Stimulated activated CD8-positive, alpha-beta memory T cell treated with anti-CD3 and anti-CD28 coated beads, Interleukin-2, amount 100 ng/mL, for 1 hour (primary cell): ENCODE measurements around the gene C10orf90.

Experiments used
- DNase-seq, 2 donors: peaks; one replicate each; pipeline ENCODE4 v3.0.0-alpha.2; 2020; ENCODE audit warnings: low read depth in 2 of 2

C10orf90 gene

DNA sequence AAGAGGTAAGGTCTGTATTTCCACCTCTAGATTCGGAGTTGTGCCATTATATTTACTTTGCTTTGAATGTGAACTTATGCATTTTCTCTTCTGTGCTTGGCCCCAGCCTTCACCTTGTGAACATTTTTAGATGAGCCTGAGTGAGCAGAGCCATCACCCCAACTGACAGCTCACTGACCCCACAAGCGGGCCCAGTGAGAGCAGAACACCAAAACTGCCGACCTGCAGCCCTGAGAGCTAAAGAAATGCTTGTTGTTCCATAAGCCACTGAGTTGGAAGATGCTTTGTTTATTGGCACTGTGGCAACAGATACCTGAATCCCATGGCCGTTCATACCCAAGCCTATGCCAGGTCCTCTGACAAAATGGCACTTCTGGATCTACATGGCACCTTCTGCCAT, 37.8 kb downstream of the C10orf90 start:
- no peak for DNase-seq

GRCh38 chr10:126629925-126630624, 40.4 kb downstream of the C10orf90 start:
- no peak for DNase-seq

- no peak for DNase-seq
Observed at GRCh38 chr10:126628746-126629145, 41.7 kb downstream of the C10orf90 start.

- DNase-seq: no peak
Observed at GRCh38 chr10:126621846-126622245, 48.6 kb downstream of the C10orf90 start.

GRCh38 chr10:126618466-126618865, 52.0 kb downstream of the C10orf90 start:
- DNase-seq: no peak

GRCh38 chr10:126617733-126618132, 52.8 kb downstream of the C10orf90 start:
- no peak for DNase-seq

GRCh38 chr10:126617208-126617607, 53.3 kb downstream of the C10orf90 start:
- no peak for DNase-seq

- no peak for DNase-seq
Observed at GRCh38 chr10:126616737-126617136, 53.8 kb downstream of the C10orf90 start.

GRCh38 chr10:126611303-126611702, 59.2 kb downstream of the C10orf90 start:
- DNase-seq: no peak

DNA sequence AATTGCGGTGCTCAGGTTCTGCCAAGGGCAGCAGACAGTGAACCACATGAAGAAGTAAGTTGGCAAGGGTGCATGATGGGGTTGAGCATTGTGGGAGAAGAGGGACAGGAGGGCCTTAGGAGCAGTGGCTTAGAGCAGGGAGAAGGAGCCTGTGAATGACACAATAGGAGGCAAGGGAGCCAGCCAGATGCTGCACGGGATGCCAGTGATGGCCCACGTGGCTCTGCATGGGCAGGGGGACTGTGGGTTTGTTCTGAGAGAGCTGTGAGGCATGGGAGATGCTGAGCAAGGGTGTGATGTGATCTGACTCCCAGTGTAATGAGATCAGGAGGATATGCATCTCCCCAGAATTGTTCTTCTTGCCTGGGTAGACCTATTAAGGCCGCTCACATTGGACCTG, 60.9 kb downstream of the C10orf90 start:
- no peak for DNase-seq

DNA sequence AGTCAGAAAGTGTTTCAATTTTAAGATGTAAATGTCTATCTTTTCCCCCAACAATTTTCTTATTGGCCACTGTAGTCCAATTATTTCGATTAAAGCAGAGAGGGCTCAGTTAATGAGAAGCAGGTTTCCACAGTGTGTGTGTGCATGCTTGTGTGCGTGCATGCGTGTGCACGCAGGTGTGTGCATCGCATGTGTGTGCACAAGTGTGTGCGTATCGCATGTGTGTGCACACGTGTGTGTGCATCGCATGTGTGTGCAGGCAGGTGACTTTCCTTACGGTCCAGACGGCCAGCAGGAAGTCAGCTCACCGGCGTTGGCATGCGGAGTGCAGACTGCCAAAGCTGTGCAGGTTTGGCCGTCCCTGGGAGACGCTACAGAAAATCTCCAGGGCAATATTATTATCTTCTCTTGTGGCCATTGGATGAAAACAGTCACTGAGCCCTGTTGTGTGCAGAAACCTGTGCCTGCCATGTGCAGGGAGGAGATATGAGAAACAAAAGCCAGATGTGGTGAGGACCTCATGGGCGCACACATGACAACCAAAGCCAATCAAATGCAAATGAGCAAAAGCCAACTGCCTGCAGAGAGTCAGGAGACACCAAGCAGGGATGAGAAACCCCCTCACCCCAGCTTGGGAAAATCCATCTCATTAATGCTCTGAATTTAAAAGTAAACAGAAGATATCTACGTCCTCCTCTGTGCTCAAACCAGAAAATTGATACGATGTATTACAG, 70.4 kb downstream of the C10orf90 start:
- no peak for DNase-seq

DNA sequence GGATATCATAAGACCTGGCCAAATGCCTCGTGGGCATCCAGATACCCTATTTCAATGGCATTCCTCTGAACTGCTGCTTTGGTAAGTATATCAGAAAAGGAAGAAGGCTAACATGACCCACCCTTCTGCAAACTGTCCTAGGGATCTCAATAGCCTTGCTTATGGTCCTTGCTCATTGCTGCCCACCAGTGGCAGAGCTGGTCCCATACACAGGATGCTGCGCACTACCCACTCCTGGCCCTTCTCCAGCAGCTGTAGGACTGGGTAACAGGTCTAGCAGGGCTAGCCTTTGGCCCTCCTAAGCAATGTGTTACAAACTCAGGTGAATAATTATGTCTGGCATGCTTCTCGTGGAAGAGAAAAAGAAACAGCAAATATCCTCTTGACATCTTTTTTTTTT, 72.5 kb downstream of the C10orf90 start:
- no peak for DNase-seq

DNA sequence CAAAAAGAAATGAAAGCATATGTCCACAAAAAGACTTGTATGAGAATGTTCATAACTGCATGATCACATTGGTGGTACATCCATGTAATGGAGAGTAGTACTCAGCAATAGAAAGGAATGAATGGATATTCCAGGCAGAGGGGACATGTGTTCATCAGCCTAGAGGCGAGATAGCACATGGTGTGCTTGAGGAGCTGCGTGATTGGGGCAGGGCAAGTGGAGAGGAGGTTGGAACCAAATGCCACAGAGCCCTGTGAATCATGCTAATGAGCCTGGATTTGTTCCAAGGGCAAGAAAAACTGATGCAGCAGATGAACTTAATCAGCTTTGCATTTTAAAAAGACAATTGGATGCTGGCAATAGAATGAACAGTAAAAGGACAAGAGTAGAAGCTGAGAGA, 73.3 kb downstream of the C10orf90 start:
- DNase-seq: no peak

DNA sequence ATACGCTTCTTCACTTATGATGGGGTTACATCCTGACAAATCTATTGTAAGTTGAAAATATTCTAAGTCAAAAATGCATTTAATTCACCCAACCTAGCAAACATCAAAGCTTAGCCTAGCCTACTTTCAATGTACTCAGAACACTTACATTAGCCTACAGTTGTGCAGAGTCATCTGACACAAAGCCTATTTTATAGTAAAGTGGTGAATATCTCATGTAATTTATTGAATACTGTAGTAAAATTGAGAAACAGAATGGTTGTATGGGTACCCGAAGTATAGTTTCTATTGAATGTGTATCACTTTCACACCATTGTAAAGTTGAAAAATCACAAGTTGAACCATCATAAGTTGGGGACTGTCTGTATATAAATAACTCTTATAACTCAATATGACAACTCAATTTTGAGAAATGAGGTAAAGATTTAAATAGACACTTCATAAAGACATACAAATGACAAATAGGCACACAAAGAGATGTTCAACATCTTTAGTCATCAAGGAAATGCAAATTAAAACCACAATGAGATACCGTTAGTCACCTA, 73.9 kb downstream of the C10orf90 start:
- no peak for DNase-seq

DNA sequence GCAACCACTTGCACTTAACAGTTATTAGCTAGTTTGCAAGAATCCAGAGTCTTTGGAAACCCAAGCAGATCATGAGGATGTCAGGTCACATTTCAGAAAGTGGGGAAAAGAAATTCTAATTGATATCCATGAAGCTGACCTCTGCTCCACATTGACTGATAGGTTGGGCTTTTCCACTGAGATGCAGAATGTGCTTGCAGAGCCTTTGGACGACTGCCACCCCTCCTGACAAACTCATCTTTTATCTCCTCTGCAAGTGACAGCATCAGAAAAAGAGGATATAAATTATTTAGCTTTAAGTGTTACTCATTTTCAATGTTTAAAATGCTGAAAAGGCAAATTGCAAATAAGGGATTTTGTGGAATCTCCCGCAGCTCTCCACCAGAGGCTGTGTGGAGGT, 75.3 kb downstream of the C10orf90 start:
- DNase-seq: no peak

GRCh38 chr10:126593968-126594701, 76.4 kb downstream of the C10orf90 start:
- no peak for DNase-seq

DNA sequence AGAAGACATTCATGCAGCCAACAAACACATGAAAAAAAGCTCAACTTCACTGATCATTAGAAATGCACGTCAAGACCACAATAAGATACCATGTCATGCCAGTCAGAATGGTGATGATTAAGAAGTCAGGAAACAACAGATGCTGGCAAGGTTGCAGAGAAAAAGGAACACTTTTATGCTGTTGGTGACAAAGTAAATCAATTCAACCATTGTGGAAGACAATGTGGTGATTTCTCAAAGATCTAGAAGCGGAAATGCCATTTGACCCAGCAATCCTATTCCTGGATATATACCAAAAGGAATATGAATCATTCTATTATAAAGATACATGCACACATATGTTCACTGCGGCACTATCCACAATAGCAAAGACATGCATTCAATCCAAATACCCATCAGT, 77.6 kb downstream of the C10orf90 start:
- DNase-seq: no peak

- no peak for DNase-seq
Observed at GRCh38 chr10:126588024-126588423, 82.5 kb downstream of the C10orf90 start.

DNA sequence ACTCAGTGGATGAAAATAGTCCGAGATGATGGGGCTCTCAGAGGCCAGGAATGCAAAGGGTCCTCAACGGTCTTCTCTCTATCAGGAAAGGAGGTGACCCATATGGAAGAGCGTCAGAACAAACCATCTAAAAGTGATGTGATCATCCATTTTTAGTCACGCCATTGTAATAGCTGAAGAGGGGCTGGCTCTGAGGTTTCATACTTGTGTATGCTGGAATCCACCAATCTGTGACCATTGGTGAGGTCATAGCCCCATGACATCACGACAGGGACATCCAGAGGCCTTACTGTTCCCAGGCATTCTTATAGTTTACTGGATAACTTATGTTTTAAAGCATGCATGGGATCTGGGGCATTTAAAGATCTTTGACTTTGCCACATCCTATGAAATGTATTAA, 83.6 kb downstream of the C10orf90 start:
- DNase-seq: no peak

- no peak for DNase-seq
Observed at GRCh38 chr10:126586128-126586527, 84.4 kb downstream of the C10orf90 start.

DNA sequence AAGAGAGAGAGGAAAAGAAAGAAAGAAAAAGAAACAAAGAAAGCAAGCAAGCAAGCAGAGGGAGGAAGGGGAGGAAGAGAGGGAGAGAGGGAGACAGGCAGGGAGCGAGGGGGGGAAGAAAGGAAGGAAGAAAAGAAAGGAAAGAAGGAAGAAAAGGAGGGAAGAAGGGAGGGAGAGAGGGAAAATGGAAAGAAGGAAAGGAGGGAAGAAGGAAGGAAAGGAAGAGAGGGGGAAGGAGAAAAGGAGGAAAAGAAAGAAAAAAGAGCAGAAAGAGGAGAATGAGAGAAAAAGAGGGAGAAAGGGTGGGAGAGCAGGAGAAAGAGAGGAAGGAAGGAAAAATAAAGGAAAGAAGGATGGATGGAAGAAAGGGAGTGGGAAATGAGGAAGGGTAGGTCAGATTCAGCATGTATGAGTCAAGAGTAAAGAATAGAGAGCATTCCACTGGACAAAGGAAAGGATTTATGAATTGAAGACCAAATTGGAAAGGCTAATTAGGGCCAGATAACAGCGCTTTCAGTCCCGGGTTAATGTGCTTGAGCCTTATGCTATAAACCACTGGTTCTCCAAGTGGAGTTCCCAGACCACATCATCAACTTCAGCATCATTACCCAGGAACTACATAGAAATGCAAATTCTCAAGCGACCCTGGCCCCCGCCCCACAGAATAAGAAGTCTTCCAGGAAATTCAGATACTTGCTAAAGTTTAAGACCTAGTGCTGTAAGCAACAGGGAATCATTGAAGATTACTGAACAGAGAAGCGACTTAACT, 85.1 kb downstream of the C10orf90 start:
- no peak for DNase-seq

DNA sequence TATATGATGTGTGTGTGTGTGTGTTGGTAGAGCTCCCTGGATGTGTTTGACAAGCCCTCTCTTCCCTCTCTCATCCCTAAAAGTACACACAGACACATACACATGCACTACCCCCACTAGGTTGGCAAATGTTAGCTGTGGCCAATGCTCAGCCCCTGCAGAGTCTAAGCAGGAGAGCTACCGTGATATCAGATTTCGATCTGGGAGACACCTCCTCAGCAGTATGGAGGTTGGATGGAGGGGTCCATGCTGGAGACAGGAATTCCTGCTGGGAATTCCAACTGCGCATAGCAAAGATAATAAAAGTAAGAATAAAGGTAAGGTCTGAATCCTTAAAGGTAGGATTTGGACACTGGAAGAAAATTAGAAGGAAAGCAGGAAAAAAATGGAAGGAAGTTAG, 85.7 kb downstream of the C10orf90 start:
- no peak for DNase-seq
